H1 (cell line): ENCODE data around the gene TRIM71. TPM values are rescaled to one million over a fixed set of nuclear protein-coding genes. Genes with fewer than 3 reads are reported as not detected.

Source experiments
- CTCF ChIA-PET: fragments of 300-600 bp; sonication (Branson Sonifier 250); formaldehyde crosslinking; loops from one replicate; lab custom pipeline; 2021; ENCODE audit not compliant: partially characterized antibody; lab: Charles Lee
- POLR2A ChIA-PET: fragments of 300-600 bp; sonication (Branson Sonifier 250); formaldehyde crosslinking; loops from one replicate; lab custom pipeline; 2021; ENCODE audit warnings: inconsistent platforms; ENCODE audit not compliant: partially characterized antibody; lab: Charles Lee
- DNase-seq, 2 experiments: peaks; one replicate each; pipeline versions ENCODE4 v3.0.0 to v3.0.0-alpha.2; 2010 to 2022; ENCODE audit warnings: low spot score in 2 of 2, low read depth in 1 of 2, mixed read lengths in 1 of 2
- FAIRE-seq: peaks from 2 replicates; lab custom pipeline; 2011; peaks lifted over from hg19 to GRCh38; lab: Jason Lieb, UNC
- H2AFZ ChIP-seq: 2 replicates; pipeline ENCODE4 v1.8.1; 2012; ENCODE audit warnings: low read length, inconsistent platforms
- H2AK5ac ChIP-seq: 2 replicates; pipeline ENCODE4 v1.6.1; 2013; ENCODE audit warnings: low read depth, low read length
- H2BK120ac ChIP-seq: replicated peaks from 2 replicates; pipeline ENCODE3; 2013; ENCODE audit warnings: low read depth, low read length, inconsistent platforms
- H2BK12ac ChIP-seq: 2 replicates; pipeline ENCODE4 v1.6.1; 2013; ENCODE audit warnings: low read depth, low read length
- H2BK15ac ChIP-seq: 2 replicates; pipeline ENCODE4 v1.6.1; 2013; ENCODE audit warnings: low read length
- H2BK20ac ChIP-seq: 2 replicates; pipeline ENCODE4 v1.6.1; 2013; ENCODE audit warnings: low read length
- H2BK5ac ChIP-seq: 2 replicates; pipeline ENCODE4 v1.6.1; 2013; ENCODE audit warnings: low read depth, low read length
- H3K14ac ChIP-seq: 2 replicates; pipeline ENCODE4 v1.6.1; 2013; ENCODE audit warnings: inconsistent platforms; ENCODE audit not compliant: insufficient read length
- H3K18ac ChIP-seq: 2 replicates; pipeline ENCODE4 v1.6.1; 2013; ENCODE audit warnings: low read length; ENCODE audit errors: extremely low read depth
- H3K23ac ChIP-seq: 2 replicates; pipeline ENCODE4 v1.6.1; 2013; ENCODE audit warnings: inconsistent platforms; ENCODE audit not compliant: insufficient read length
- H3K23me2 ChIP-seq: 2 replicates; pipeline ENCODE4 v1.6.1; 2013; ENCODE audit warnings: low read depth, low read length
- H3K27ac ChIP-seq: 2 replicates; pipeline ENCODE4 v1.6.1; 2011; ENCODE audit warnings: low read depth, low read length, inconsistent platforms
- H3K27me3 ChIP-seq, 4 experiments: replicated peaks in 1 of 4; 1 replicate in 1 of 4; 2 replicates in 3 of 4; pipeline versions ENCODE4 v1.6.1 to v1.8.1; 2011 to 2013; ENCODE audit warnings: low read length in 3 of 4, mild to moderate bottlenecking in 3 of 4, inconsistent platforms in 2 of 4, mixed read lengths in 2 of 4, moderate library complexity in 1 of 4; ENCODE audit not compliant: control insufficient read depth in 3 of 4, insufficient read depth in 3 of 4; ENCODE audit errors: extremely low read depth in 1 of 4
- H3K36me3 ChIP-seq, 4 experiments: 2 replicates each; pipeline versions ENCODE4 v1.6.1 to v1.8.1; 2011 to 2013; ENCODE audit warnings: mild to moderate bottlenecking in 4 of 4, low read length in 3 of 4, moderate library complexity in 2 of 4, control low read depth in 1 of 4, inconsistent platforms in 1 of 4; ENCODE audit not compliant: insufficient read depth in 4 of 4, control insufficient read depth in 2 of 4
- H3K4ac ChIP-seq: replicated peaks from 2 replicates; pipeline ENCODE3; 2013; ENCODE audit warnings: low read length, low read depth, mixed read lengths, inconsistent platforms; ENCODE audit not compliant: insufficient read length
- H3K4me1 ChIP-seq, 4 experiments: replicated peaks in 1 of 4; 1 replicate in 1 of 4; 2 replicates in 3 of 4; pipeline versions ENCODE4 v1.6.1 to v1.8.1; 2011 to 2013; ENCODE audit warnings: low read length in 3 of 4, inconsistent platforms in 2 of 4, mixed read lengths in 1 of 4; ENCODE audit not compliant: insufficient read depth in 4 of 4, control insufficient read depth in 3 of 4
- H3K4me2 ChIP-seq, 2 experiments: 2 replicates each; pipeline versions ENCODE4 v1.6.1 to v1.8.1; 2011 to 2013; ENCODE audit warnings: low read depth in 2 of 2, low read length in 2 of 2, control low read depth in 1 of 2, inconsistent platforms in 1 of 2, mild to moderate bottlenecking in 1 of 2; ENCODE audit not compliant: insufficient read depth in 1 of 2
- H3K4me3 ChIP-seq, 4 experiments: fragments of 200-600, 300-600 bp in 1 of 4; sonication (generic), shearing (Covaris generic), sonication (Bioruptor Twin) in 1 of 4; 2 replicates each; pipeline versions ENCODE4 v1.5.1 to v1.8.1; 2011 to 2016; ENCODE audit warnings: low read length in 4 of 4, low read depth in 3 of 4, control low read depth in 2 of 4, inconsistent platforms in 2 of 4, mild to moderate bottlenecking in 2 of 4, mixed read lengths in 1 of 4, moderate library complexity in 1 of 4; ENCODE audit not compliant: insufficient read depth in 2 of 4; ENCODE audit errors: extremely low read depth in 1 of 4
- H3K56ac ChIP-seq: replicated peaks from 2 replicates; pipeline ENCODE3; 2013; ENCODE audit warnings: low read depth, mild to moderate bottlenecking, mixed read lengths, low read length, inconsistent platforms; ENCODE audit not compliant: insufficient read length
- H3K79me1 ChIP-seq: 2 replicates; pipeline ENCODE4 v1.6.1; 2013; ENCODE audit warnings: low read depth, low read length, control low read depth
- H3K79me2 ChIP-seq, 2 experiments: 2 replicates each; pipeline versions ENCODE4 v1.6.1 to v1.8.1; 2012 to 2013; ENCODE audit warnings: low read length in 2 of 2, mild to moderate bottlenecking in 2 of 2, inconsistent platforms in 1 of 2; ENCODE audit not compliant: insufficient read depth in 2 of 2, control insufficient read depth in 1 of 2
- H3K9ac ChIP-seq, 4 experiments: replicated peaks in 1 of 4; 1 replicate in 1 of 4; 2 replicates in 3 of 4; pipeline versions ENCODE4 v1.6.1 to v1.8.1; 2011 to 2013; ENCODE audit warnings: low read depth in 3 of 4, low read length in 3 of 4, control low read depth in 2 of 4, mild to moderate bottlenecking in 2 of 4, moderate library complexity in 2 of 4, inconsistent platforms in 1 of 4; ENCODE audit errors: extremely low read depth in 1 of 4
- H3K9me3 ChIP-seq, 2 experiments: 2 replicates each; pipeline versions ENCODE4 v1.6.1 to v1.8.1; 2012 to 2013; ENCODE audit warnings: mild to moderate bottlenecking in 2 of 2, moderate library complexity in 2 of 2, control low read depth in 1 of 2, inconsistent platforms in 1 of 2, low read depth in 1 of 2, low read length in 1 of 2, mixed read lengths in 1 of 2; ENCODE audit not compliant: insufficient read depth in 2 of 2
- H4K20me1 ChIP-seq, 2 experiments: replicated peaks in 1 of 2; 2 replicates each; pipeline versions ENCODE3 to v1.8.1; 2011 to 2013; ENCODE audit warnings: inconsistent platforms in 2 of 2, low read length in 2 of 2, mild to moderate bottlenecking in 1 of 2; ENCODE audit not compliant: insufficient read depth in 2 of 2, control insufficient read depth in 1 of 2
- H4K5ac ChIP-seq: 2 replicates; pipeline ENCODE4 v1.6.1; 2013; ENCODE audit warnings: low read length, low read depth, mixed read lengths, inconsistent platforms; ENCODE audit not compliant: insufficient read length
- H4K8ac ChIP-seq: 2 replicates; pipeline ENCODE4 v1.8.0; 2013; ENCODE audit warnings: mild to moderate bottlenecking, moderate library complexity, low read length, inconsistent platforms; ENCODE audit not compliant: insufficient read depth; ENCODE audit errors: extremely low read depth
- H4K91ac ChIP-seq: replicated peaks from 2 replicates; pipeline ENCODE3; 2013; ENCODE audit warnings: low read length, mixed read lengths, inconsistent platforms; ENCODE audit not compliant: insufficient read length
- POLR2A ChIP-seq, 2 experiments: IDR thresholded peaks; 1 replicate in 1 of 2; 2 replicates in 1 of 2; pipeline ENCODE4 v1.6.1; 2011; ENCODE audit warnings: low read depth in 2 of 2, low read length in 2 of 2, mild to moderate bottlenecking in 2 of 2; ENCODE audit errors: control extremely low read depth in 1 of 2
- WGBS, 2 experiments: shearing (Covaris generic) in 1 of 2; methylation state at CpG; one replicate each; pipeline versions ENCODE4 v1.1.6 to v1.1.7; 2013 to 2015; ENCODE audit warnings: low lambda C conversion rate in 2 of 2, mixed read lengths in 2 of 2, inconsistent platforms in 1 of 2, low coverage in 1 of 2, missing lambda C conversion rate in 1 of 2; ENCODE audit not compliant: insufficient replicate concordance in 2 of 2, insufficient coverage in 1 of 2, insufficient read length in 1 of 2; ENCODE audit errors: extremely low coverage in 1 of 2, missing lambda C conversion rate in 1 of 2; 5-methylcytosine and 5-hydroxymethylcytosine counted together
- polyA plus RNA-seq, 7 experiments: library from polyadenylated mRNA; depleted of rRNA in 3 of 7; stranded (reverse) in 5 of 7; unstranded in 2 of 7; fragments of >200 nt in 5 of 7; fragments of 200-250 nt in 2 of 7; gene quantifications; 1 replicate in 5 of 7; 2 replicates in 1 of 7; 4 replicates in 1 of 7; pipeline versions ENCODE4 v1.2.1 to v1.2.3, GENCODE V29; 2011 to 2013; ENCODE audit warnings: missing spikeins in 2 of 7, mixed read lengths in 2 of 7
- total RNA-seq: library from RNA; stranded (reverse); fragmentation: NEBNext Ultra II Directional; extraction: Animal tissue kit (Norgen Biotek cat#: 25700); gene quantifications from 2 replicates; pipeline ENCODE4 v1.2.1, GENCODE V29; 2021

Gene TRIM71
- total and polyA plus RNA-seq, 2 of the 8 experiments (the other 6 are each of a cell fraction or from before 2014, with no cell fraction given): 53.7 to 293 TPM

DNA sequence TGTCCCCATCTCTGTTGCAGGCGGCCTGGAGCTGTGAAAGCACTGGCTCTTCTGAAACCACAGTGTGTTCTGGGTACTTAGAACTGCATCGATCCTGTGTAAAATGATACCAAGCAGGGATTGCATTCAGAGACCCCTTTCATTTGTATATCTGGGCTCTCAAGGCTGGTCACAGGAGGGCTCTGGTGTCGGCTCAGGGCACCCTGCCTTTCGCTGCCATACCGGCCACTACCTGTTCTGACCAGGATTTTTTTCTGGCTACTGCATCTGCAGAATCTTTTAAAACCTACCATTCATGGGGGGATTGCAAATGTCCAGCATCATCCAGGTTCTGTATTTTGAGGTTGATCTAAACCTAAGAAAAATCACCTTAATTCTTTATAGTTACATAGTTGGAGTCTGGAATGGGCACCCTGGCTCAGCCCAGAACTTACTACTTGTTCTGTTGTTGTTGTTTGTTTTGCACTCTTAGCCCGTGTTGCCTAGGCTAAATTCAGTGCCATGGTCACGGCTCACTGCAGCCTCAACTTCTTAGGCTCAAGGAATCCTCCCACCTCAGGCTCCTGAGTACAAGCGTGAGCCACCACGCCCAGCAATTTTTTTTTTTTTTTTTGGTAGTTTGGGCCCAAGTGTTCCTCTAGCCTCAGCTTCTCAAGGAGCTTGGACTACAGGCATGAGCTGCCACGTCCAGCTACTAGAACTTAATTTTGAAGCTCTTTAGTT lies 52.7 kb downstream of the TRIM71 start:
- no peaks in the 10 kb centered on the region for H3K27me3 ChIP-seq
- H3K56ac ChIP-seq: peak overlapping the region; percentile 12
- H3K9ac ChIP-seq: peak overlapping the region in 2 of 4 experiments; percentile 13 to 16; a peak in 4 of 7 replicates
- peak overlapping the region; percentile 94; the same call in 1 of the 2 replicates for H2BK12ac ChIP-seq
- peak overlapping the region; percentile 36 for H2BK120ac ChIP-seq
- H2BK5ac ChIP-seq: peak overlapping the region; percentile 92
- DNase-seq (no peak), FAIRE-seq (peak; percentile 65)
- H2BK15ac ChIP-seq: 0 out of 2 replicates have a peak overlapping the region, but pooled peaks have one; percentile 12
- ChIA-PET POLR2A (interaction anchor here (0.7 to 8.2 kb wide), 19 partner anchors 12 to 90 kb away, joined by 3 to 104 read pairs (median 9); partner anchors contain the start of gene TRIM71), CTCF (interaction anchor here (0.6 to 5.1 kb wide), 12 partner anchors 8 to 138 kb away, joined by 3 to 34 read pairs (median 4); no protein-coding TSS in a partner anchor)
- peaks cover 19% of the 10 kb centered on the region for H3K79me1 ChIP-seq
- WGBS, 2 experiments: 38% methylated on average over 10 of the region's 10 CpGs; no CpG with 5 or more reads in 1 of the 2 experiments
- peaks cover 2 to 28% (median 12%) of the 10 kb centered on the region in 4 experiments; a peak in 7 of 8 replicates for H3K36me3 ChIP-seq
- peak overlapping the region; percentile 56 for H4K91ac ChIP-seq
- no peak overlapping the region for H4K8ac ChIP-seq
- peaks cover 3% of the 10 kb centered on the region; the same call in 1 of the 2 replicates for H3K23me2 ChIP-seq
- H3K4me3 ChIP-seq: peak overlapping the region in 3 of 4 experiments; percentile 27 to 58 (median 35); a peak in 7 of 8 replicates
- peak overlapping the region; percentile 66 to 98 for H3K4me2 ChIP-seq
- H3K14ac ChIP-seq: no peak overlapping the region
- H4K5ac ChIP-seq: peak overlapping the region; percentile 30
- H3K9me3 ChIP-seq: no peaks in the 10 kb centered on the region
- peak overlapping the region; percentile 83; the same call in 1 of the 2 replicates for H2AK5ac ChIP-seq
- H3K23ac ChIP-seq: no peak overlapping the region
- peak overlapping the region; percentile 52; the same call in 1 of the 2 replicates for H2BK20ac ChIP-seq
- H3K18ac ChIP-seq: peak overlapping the region; percentile 79
- H4K20me1 ChIP-seq: peaks cover 47 to 48% of the 10 kb centered on the region in 2 experiments
- peaks cover 41 to 66% (median 57%) of the 10 kb centered on the region in 4 experiments for H3K4me1 ChIP-seq
- H3K27ac ChIP-seq: peak overlapping the region; percentile 51; the same call in 1 of the 2 replicates
- peak overlapping the region; percentile 70 for H3K4ac ChIP-seq
- H3K79me2 ChIP-seq: peaks cover 59 to 98% of the 10 kb centered on the region in 2 experiments
- no peak overlapping the region for H2AFZ ChIP-seq
- TF ChIP-seq POLR2A (IDR thresholded peaks at IDR 0.05; ENCODE audit: control extremely low read depth in 1 of 2, low read depth in 2 of 2, low read length in 2 of 2): peak in 1 of 2 experiments; percentile 34; a peak in 1 of 3 replicates
